Nephron (organoid): Measurements from ENCODE around the gene RASA3.

ENCODE experiments used
- H3K27ac Mint-ChIP-seq, 3 experiments: 2 replicates each; pipeline ENCODE4 v1.8.0; 2020; ENCODE audit warnings: mixed read lengths in 3 of 3, mild to moderate bottlenecking in 2 of 3, moderate library complexity in 1 of 3
- H3K27me3 Mint-ChIP-seq: 2 replicates; pipeline ENCODE4 v1.8.0; 2021; ENCODE audit warnings: low read depth, mild to moderate bottlenecking, moderate library complexity, mixed read lengths
- H3K36me3 Mint-ChIP-seq: 2 replicates; pipeline ENCODE4 v1.8.0; 2020; ENCODE audit warnings: low read depth, mixed read lengths
- H3K4me1 Mint-ChIP-seq: 2 replicates; pipeline ENCODE4 v1.8.0; 2020; ENCODE audit warnings: mixed read lengths
- H3K4me3 Mint-ChIP-seq, 3 experiments: 2 replicates each; pipeline ENCODE4 v1.8.0; 2020; ENCODE audit warnings: mild to moderate bottlenecking in 3 of 3, mixed read lengths in 3 of 3, moderate library complexity in 2 of 3
- H3K9me3 Mint-ChIP-seq: 2 replicates; pipeline ENCODE4 v1.8.0; 2020; ENCODE audit warnings: mixed read lengths
- TF ChIP-seq, protein P1 (sequence below), 3 experiments: fragments of 200-600 bp; sonication (generic); IDR thresholded peaks; one replicate each; pipeline ENCODE4 v1.5.0; 2021; ENCODE audit warnings: antibody characterized with exemption in 3 of 3; ENCODE audit not compliant: unreplicated experiment in 3 of 3

RASA3 gene

DNA sequence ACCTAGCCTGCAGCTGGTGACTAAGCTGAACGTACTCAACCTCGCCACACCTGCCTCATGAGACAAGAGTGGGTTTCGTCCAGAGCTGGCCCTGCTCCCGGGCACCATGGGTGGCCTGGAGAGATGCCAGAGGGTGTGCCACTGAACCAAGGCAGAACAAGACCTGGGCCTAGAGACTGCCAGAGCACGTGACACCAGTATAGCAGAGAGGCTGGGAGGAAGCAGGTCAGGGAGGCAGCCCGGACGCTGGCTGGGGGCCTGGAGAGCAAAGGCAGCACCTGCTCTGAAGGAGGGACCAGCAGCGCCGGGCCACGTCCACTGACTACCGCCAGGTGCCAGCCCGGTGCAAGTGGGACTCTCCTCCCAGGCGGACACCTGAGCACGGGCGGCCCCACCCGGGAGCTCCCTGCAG, 151.2 kb downstream of the RASA3 start:
- no peak overlapping the region for H3K27ac Mint-ChIP-seq

DNA sequence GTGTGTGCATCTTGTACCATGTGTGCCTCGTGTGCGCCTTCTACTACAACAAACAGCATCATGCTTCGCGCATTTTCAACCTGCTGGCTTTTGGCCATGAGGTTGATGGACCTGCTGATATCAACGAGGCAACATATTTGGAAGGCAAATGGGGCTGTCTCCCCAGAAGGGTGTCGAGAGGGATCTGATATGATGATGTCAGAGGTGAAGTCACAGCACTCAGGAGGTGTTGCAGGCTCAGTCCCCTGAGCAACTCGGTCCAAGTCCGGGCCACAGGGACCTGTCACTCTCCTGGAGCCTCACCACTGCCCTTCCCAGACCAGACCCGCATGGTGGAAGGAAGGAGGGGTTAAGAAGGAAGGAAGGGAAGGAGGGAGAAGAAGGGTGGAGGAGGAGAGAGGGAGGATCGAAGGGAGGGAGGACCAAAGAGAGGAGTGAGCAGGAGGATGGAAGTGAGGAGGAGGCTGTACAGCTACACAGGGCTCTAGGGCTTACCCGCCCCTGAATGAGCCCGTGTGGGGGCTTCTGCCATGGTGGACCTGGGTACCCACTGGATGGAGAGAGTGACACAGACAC, 151.8 kb downstream of the RASA3 start:
- Mint-ChIP-seq H3K4me1 (peaks cover 5% of the 10 kb centered on the region), H3K27me3 (peaks cover 3% of the 10 kb centered on the region), H3K9me3 (no peaks in the 10 kb centered on the region), H3K4me3 (no peak overlapping the region), H3K27ac (no peak overlapping the region), H3K36me3 (peaks cover 37% of the 10 kb centered on the region)
- TF ChIP-seq, protein P1, sequence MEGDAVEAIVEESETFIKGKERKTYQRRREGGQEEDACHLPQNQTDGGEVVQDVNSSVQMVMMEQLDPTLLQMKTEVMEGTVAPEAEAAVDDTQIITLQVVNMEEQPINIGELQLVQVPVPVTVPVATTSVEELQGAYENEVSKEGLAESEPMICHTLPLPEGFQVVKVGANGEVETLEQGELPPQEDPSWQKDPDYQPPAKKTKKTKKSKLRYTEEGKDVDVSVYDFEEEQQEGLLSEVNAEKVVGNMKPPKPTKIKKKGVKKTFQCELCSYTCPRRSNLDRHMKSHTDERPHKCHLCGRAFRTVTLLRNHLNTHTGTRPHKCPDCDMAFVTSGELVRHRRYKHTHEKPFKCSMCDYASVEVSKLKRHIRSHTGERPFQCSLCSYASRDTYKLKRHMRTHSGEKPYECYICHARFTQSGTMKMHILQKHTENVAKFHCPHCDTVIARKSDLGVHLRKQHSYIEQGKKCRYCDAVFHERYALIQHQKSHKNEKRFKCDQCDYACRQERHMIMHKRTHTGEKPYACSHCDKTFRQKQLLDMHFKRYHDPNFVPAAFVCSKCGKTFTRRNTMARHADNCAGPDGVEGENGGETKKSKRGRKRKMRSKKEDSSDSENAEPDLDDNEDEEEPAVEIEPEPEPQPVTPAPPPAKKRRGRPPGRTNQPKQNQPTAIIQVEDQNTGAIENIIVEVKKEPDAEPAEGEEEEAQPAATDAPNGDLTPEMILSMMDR (IDR thresholded peaks at IDR 0.05; ENCODE audit: unreplicated experiment in 3 of 3), result no peak

More for the DNA sequence above, 151.2 kb downstream of the RASA3 start:
- Mint-ChIP-seq H3K9me3 (no peaks in the 10 kb centered on the region), H3K36me3 (peaks cover 33% of the 10 kb centered on the region), H3K4me1 (peaks cover 5% of the 10 kb centered on the region), H3K4me3 (no peak overlapping the region), H3K27me3 (peaks cover 3% of the 10 kb centered on the region)
- TF ChIP-seq, protein P1 (IDR thresholded peaks at IDR 0.05; ENCODE audit: unreplicated experiment in 3 of 3), result no peak

- TF ChIP-seq, protein P1 (IDR thresholded peaks at IDR 0.05; ENCODE audit: unreplicated experiment in 3 of 3), result no peak
- Mint-ChIP-seq H3K36me3 (peaks cover 37% of the 10 kb centered on the region), H3K27me3 (peaks cover 3% of the 10 kb centered on the region), H3K4me1 (peaks cover 5% of the 10 kb centered on the region), H3K27ac (no peak overlapping the region), H3K9me3 (no peaks in the 10 kb centered on the region), H3K4me3 (no peak overlapping the region)
Observed at GRCh38 chr13:113979791-113980471, 152.5 kb downstream of the RASA3 start.

DNA sequence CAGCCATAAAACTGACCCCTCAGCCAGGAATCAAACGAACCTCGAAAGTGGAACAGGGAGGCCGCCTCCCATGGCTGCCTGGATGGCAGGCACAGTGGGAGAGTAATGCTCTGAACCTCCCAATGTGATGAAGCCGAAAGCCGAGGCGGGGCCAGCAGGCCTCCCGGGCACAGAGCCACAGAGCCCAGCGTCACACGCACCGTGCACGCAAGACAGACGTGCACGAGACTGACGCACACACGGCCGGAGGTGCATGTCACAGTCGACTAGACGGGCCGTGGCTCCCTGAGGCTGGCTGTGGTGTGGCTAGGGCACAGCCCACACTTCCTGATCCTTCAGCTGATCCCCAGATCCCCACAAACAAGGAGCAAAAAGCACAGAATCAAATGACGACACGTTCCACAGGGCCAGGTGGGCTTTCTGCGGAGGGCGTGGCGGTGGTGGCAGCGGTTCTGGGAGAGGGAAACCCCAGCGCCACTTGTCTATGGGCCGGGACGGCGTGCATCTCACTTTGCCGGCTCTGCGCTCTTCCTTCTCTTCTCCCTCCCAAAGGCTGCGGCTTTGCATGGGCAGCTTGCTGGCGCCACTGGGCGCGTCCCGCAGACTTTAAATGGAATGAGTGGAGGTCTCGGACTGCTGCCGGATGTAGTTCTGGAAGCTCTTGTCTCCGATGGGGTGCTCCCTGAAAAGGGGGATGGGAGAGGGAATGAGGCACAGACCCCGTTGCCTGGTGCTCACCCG, 153.5 kb downstream of the RASA3 start:
- H3K4me3 Mint-ChIP-seq, result no peak overlapping the region
- TF ChIP-seq, protein P1 (IDR thresholded peaks at IDR 0.05; ENCODE audit: unreplicated experiment in 3 of 3), result no peak
- peaks cover 37% of the 10 kb centered on the region for H3K36me3 Mint-ChIP-seq
- no peak overlapping the region for H3K27ac Mint-ChIP-seq
- H3K27me3 Mint-ChIP-seq, result peaks cover 3% of the 10 kb centered on the region
- H3K4me1 Mint-ChIP-seq, result peaks cover 5% of the 10 kb centered on the region
- no peaks in the 10 kb centered on the region for H3K9me3 Mint-ChIP-seq

GRCh38 chr13:113977976-113978375, 154.4 kb downstream of the RASA3 start:
- Mint-ChIP-seq H3K36me3 (peaks cover 37% of the 10 kb centered on the region), H3K27ac (no peak overlapping the region), H3K27me3 (peaks cover 3% of the 10 kb centered on the region), H3K4me3 (no peak overlapping the region), H3K9me3 (no peaks in the 10 kb centered on the region), H3K4me1 (peaks cover 5% of the 10 kb centered on the region)
- TF ChIP-seq, protein P1 (IDR thresholded peaks at IDR 0.05; ENCODE audit: unreplicated experiment in 3 of 3), result no peak
